ENCODE results near the gene COL4A4. TPM values are rescaled to one million over a fixed set of nuclear protein-coding genes. Genes with fewer than 3 reads are reported as not detected.

The COL4A4 gene
- total and polyA plus RNA-seq, 2 donors (not counting 3 experiments of a cell fraction or from before 2014, with no cell fraction given), result not detected

DNA sequence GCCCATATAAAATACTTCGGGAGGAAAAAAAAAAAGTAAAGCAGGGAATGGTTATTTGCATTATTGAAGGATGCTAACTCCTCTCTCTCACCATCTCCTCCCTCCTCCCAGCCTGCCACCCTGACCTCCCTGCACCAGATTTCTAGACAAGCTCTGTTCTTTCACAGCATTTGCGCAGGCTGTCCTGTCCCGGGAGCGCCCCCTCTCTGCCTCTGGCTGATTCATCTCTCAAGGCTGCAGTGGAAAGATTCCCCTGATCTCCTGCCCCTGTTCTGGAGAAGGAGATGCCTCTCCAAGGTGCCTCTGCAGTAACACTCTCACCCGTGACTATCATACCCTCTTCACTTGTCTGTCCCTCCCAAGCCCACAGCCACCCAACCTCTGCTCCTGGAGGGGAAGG, 38.5 kb downstream of the COL4A4 start:
- H3K79me2 ChIP-seq (ENCODE audit: control insufficient read depth, insufficient read depth, low read length), result no peaks in the 10 kb centered on the region
- no peaks in the 10 kb centered on the region for H3K9me3 ChIP-seq (replicated peaks; ENCODE audit: control insufficient read depth, insufficient read depth, low read length)
- no peaks in the 10 kb centered on the region for H3K4me1 ChIP-seq (ENCODE audit: control insufficient read depth, extremely low read depth, insufficient read depth, low read length)
- dilution Hi-C loops (cut with MboI; ENCODE audit: extremely low pct_ligation_motif_present, low sequenced_read_pairs) (no loop called here), intact Hi-C loops (cut with micrococcal nuclease) (loop anchor here (5.0 kb wide), 1 partner anchor 757 kb away; no protein-coding TSS in a partner anchor)
- H3K9me1 ChIP-seq (replicated peaks; ENCODE audit: control insufficient read depth, extremely low read depth, insufficient read depth, low read length), result no peaks in the 10 kb centered on the region
- no peaks in the 10 kb centered on the region for H4K20me1 ChIP-seq (replicated peaks; ENCODE audit: control insufficient read depth, extremely low read depth, insufficient read depth, low read length)
- no peak overlapping the region for H2AFZ ChIP-seq (ENCODE audit: low read depth, low read length)
- no peak overlapping the region for H3K27ac ChIP-seq (ENCODE audit: insufficient read depth, low read depth, low read length)
- FAIRE-seq (no peak), DNase-seq (ENCODE audit: low read depth, low spot score) (no peak)
- H3K4me3 ChIP-seq (replicated peaks in 1 of 3; ENCODE audit: insufficient read depth in 1 of 3, low read depth in 1 of 3, low read length in 3 of 3), result no peak overlapping the region
- CTCF ChIA-PET, result interaction anchor here (1.0 to 1.7 kb wide), 2 partner anchors 113 to 1460 kb away, joined by 3 to 13 read pairs; no protein-coding TSS in a partner anchor
- H3K36me3 ChIP-seq (ENCODE audit: control insufficient read depth in 2 of 2, extremely low read depth in 1 of 2, insufficient read depth in 2 of 2, low read length in 2 of 2), result no peaks in the 10 kb centered on the region
- H3K4me2 ChIP-seq (ENCODE audit: insufficient read depth, low read length), result no peak overlapping the region
- H3K27me3 ChIP-seq (ENCODE audit: control insufficient read depth in 2 of 2, insufficient read depth in 2 of 2, low read length in 2 of 2), result no peaks in the 10 kb centered on the region
- POLR2A ChIA-PET, result no interaction called here
- no peak overlapping the region for H3K9ac ChIP-seq (replicated peaks; ENCODE audit: extremely low read depth, insufficient read depth, low read length)
- BruUV-seq (replicated peaks), result no TSS peak
- TF ChIP-seq POLR2A (IDR thresholded peaks at IDR 0.05; ENCODE audit: low read depth, low read length) (no peak), EZH2 (IDR thresholded peaks at IDR 0.05; ENCODE audit: borderline replicate concordance, low read depth, low read length, severe bottlenecking) (no peak), MYC (IDR thresholded peaks at IDR 0.05; ENCODE audit: low read depth, low read length) (no peak), CTCF (IDR thresholded peaks at IDR 0.05; ENCODE audit: extremely low read depth in 1 of 2, insufficient read depth in 1 of 2, low read depth in 1 of 2, low read length in 2 of 2) (no peak), MAX (IDR thresholded peaks at IDR 0.05; ENCODE audit: insufficient read depth, insufficient read length) (no peak), POLR2AphosphoS5 (IDR thresholded peaks at IDR 0.05; ENCODE audit: insufficient read depth, low read depth, low read length) (no peak), FOS (IDR thresholded peaks at IDR 0.05; ENCODE audit: borderline replicate concordance, insufficient read depth, low read length) (no peak), GATA2 (IDR thresholded peaks at IDR 0.05; ENCODE audit: insufficient read depth, insufficient read length, low read depth, low read length) (no peak), JUN (IDR thresholded peaks at IDR 0.05; ENCODE audit: borderline replicate concordance, insufficient read depth, insufficient read length, low read depth) (no peak)
